Nephron (organoid): ENCODE data around the gene ACSL1.
A peak's percentile ranks its signal among the peaks of the same experiment; 100 is the strongest.

Experiments used
- H3K27ac Mint-ChIP-seq, 3 experiments: 2 replicates each; pipeline ENCODE4 v1.8.0; 2020; ENCODE audit warnings: mixed read lengths in 3 of 3, mild to moderate bottlenecking in 2 of 3, moderate library complexity in 1 of 3
- H3K27me3 Mint-ChIP-seq: 2 replicates; pipeline ENCODE4 v1.8.0; 2021; ENCODE audit warnings: low read depth, mild to moderate bottlenecking, moderate library complexity, mixed read lengths
- H3K36me3 Mint-ChIP-seq: 2 replicates; pipeline ENCODE4 v1.8.0; 2020; ENCODE audit warnings: low read depth, mixed read lengths
- H3K4me1 Mint-ChIP-seq: 2 replicates; pipeline ENCODE4 v1.8.0; 2020; ENCODE audit warnings: mixed read lengths
- H3K4me3 Mint-ChIP-seq, 3 experiments: 2 replicates each; pipeline ENCODE4 v1.8.0; 2020; ENCODE audit warnings: mild to moderate bottlenecking in 3 of 3, mixed read lengths in 3 of 3, moderate library complexity in 2 of 3
- H3K9me3 Mint-ChIP-seq: 2 replicates; pipeline ENCODE4 v1.8.0; 2020; ENCODE audit warnings: mixed read lengths
- TF ChIP-seq, protein P1 (sequence below), 3 experiments: fragments of 200-600 bp; sonication (generic); IDR thresholded peaks; one replicate each; pipeline ENCODE4 v1.5.0; 2021; ENCODE audit warnings: antibody characterized with exemption in 3 of 3; ENCODE audit not compliant: unreplicated experiment in 3 of 3

ACSL1 gene

DNA sequence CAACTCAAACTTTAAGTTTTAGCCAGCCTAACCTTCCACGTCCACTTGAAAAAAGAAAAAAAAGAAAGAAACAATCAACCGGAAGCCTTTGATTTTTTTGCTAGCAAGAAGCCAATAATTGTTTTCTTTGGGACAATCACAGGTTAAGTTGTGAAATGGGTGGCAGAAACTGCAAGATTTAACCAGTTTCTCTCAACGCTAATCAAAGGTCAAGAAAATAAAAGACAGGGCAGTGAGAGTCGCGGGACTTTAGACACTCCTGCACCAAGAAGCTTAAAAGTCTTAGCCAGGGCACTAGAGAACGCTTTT is 1.0 kb downstream of the ACSL1 start:
- TF ChIP-seq, protein P1, sequence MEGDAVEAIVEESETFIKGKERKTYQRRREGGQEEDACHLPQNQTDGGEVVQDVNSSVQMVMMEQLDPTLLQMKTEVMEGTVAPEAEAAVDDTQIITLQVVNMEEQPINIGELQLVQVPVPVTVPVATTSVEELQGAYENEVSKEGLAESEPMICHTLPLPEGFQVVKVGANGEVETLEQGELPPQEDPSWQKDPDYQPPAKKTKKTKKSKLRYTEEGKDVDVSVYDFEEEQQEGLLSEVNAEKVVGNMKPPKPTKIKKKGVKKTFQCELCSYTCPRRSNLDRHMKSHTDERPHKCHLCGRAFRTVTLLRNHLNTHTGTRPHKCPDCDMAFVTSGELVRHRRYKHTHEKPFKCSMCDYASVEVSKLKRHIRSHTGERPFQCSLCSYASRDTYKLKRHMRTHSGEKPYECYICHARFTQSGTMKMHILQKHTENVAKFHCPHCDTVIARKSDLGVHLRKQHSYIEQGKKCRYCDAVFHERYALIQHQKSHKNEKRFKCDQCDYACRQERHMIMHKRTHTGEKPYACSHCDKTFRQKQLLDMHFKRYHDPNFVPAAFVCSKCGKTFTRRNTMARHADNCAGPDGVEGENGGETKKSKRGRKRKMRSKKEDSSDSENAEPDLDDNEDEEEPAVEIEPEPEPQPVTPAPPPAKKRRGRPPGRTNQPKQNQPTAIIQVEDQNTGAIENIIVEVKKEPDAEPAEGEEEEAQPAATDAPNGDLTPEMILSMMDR (IDR thresholded peaks at IDR 0.05; ENCODE audit: unreplicated experiment in 3 of 3) = no peak
- Mint-ChIP-seq H3K4me3 (peak overlapping the region; percentile 80 to 94 (median 93)), H3K27me3 (peaks cover 72% of the 10 kb centered on the region), H3K36me3 (no peaks in the 10 kb centered on the region), H3K9me3 (no peaks in the 10 kb centered on the region), H3K27ac (peak overlapping the region in 1 of 3 experiments; percentile 68), H3K4me1 (peaks cover 26% of the 10 kb centered on the region)

DNA sequence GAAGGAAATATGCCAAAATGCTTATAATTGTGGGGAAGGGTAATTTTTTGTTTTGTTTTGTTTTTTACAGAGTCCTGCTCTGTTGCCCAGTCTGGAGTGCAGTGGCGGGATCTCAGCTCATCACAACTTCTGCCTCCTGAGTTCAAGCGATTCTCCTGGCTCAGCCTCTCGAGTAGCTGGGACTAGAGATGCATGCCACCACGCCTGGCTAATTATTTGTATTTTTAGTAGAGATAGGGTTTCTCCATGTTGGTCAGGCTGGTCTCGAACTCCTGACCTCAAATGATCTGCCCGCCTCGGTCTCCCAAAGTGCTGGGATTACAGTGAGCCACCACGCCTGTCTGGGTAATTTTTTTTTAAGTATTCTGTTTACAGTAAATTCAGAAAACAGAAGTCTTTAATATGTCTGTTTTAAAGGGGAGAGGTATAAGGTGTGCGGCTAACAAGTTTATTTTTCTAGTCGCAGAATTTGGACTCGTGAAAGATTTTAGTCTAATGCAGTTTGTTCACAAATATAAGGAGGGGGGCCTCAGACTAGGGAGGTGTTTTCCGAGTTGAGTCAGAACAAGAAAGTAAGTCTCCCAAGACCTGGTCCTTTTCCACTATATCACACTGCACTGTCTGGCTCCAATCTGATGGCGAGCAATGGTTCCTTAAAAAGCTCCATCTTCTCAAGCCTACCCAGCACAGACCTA is 1.5 kb downstream of the ACSL1 start:
- H3K4me3 Mint-ChIP-seq = peak overlapping the region; percentile 80 to 94 (median 93)
- peaks cover 67% of the 10 kb centered on the region for H3K27me3 Mint-ChIP-seq
- peak overlapping the region in 1 of 3 experiments; percentile 68 for H3K27ac Mint-ChIP-seq
- H3K36me3 Mint-ChIP-seq = no peaks in the 10 kb centered on the region
- TF ChIP-seq, protein P1 (IDR thresholded peaks at IDR 0.05; ENCODE audit: unreplicated experiment in 3 of 3) = no peak
- H3K4me1 Mint-ChIP-seq = peaks cover 26% of the 10 kb centered on the region
- H3K9me3 Mint-ChIP-seq = no peaks in the 10 kb centered on the region

DNA sequence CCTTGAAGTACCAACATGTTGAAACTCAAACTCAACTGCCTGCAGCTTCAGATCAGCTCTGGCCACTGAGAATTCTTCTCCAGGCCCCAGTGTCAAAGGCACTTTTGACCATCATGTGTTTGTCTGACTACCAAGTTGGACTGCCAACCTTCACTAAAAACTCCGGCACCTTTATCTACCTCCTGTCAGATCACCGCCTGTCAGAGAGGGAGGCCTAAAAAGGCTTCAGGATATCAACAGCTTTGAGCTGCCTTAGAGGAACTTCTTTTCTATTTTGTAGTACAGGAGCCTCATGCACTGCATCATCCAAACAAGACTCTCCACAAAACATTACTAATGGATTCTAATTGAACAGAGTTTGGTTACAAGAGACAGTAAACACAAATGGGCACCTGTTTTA is 2.8 kb downstream of the ACSL1 start:
- no peaks in the 10 kb centered on the region for H3K36me3 Mint-ChIP-seq
- TF ChIP-seq, protein P1 (IDR thresholded peaks at IDR 0.05; ENCODE audit: unreplicated experiment in 3 of 3) = no peak

DNA sequence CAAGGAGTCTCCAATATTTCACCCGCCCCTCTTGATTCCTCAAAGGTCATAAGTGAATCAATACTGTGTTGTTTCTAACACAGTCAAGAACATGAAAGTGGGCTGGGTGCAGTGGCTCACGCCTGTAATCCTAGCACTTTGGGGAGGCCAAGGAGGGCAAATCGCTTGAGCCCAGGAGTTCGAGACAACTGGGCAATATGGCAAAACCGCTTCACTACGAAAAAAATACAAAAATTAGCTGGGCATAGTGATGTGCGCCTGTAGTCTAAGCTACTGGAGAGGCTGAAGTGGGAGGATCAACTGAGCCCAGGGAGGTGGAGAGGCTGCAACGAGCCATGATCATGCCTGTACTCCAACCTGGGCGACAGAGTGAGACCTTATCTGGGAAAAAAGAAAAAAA is 3.4 kb downstream of the ACSL1 start:
- Mint-ChIP-seq H3K36me3 (no peaks in the 10 kb centered on the region), H3K4me1 (peaks cover 35% of the 10 kb centered on the region), H3K27me3 (peaks cover 57% of the 10 kb centered on the region), H3K4me3 (peak overlapping the region in 1 of 3 experiments; percentile 52), H3K9me3 (no peaks in the 10 kb centered on the region), H3K27ac (no peak overlapping the region)
- TF ChIP-seq, protein P1 (IDR thresholded peaks at IDR 0.05; ENCODE audit: unreplicated experiment in 3 of 3) = no peak

More for the DNA sequence above, 2.8 kb downstream of the ACSL1 start:
- no peaks in the 10 kb centered on the region for H3K9me3 Mint-ChIP-seq
- peak overlapping the region in 2 of 3 experiments; percentile 93 to 94 for H3K4me3 Mint-ChIP-seq
- no peak overlapping the region for H3K27ac Mint-ChIP-seq
- H3K27me3 Mint-ChIP-seq = peaks cover 64% of the 10 kb centered on the region
- H3K4me1 Mint-ChIP-seq = peaks cover 33% of the 10 kb centered on the region

DNA sequence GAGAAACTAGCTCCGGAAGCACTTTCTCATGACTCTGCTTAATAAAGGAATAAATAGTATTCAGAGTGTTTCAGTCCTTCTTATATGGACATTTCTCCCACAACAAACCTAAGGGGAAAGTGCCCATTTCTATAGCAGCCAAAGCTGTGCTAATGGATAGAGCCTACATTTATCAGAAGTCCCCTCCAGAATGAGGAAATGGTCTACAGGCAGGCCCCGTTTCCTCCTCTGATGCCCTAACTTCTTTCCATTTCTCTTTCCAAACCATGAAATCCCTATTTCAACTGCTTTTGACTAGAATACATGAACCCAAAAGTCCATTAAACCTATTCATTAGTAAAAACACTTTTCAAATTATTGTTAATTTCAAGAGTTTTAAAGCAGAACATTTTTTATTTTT is 4.5 kb downstream of the ACSL1 start:
- H3K36me3 Mint-ChIP-seq = no peaks in the 10 kb centered on the region
- H3K27me3 Mint-ChIP-seq = peaks cover 46% of the 10 kb centered on the region
- H3K4me1 Mint-ChIP-seq = peaks cover 41% of the 10 kb centered on the region
- H3K9me3 Mint-ChIP-seq = no peaks in the 10 kb centered on the region
- no peak overlapping the region for H3K27ac Mint-ChIP-seq
- H3K4me3 Mint-ChIP-seq = no peak overlapping the region
- TF ChIP-seq, protein P1 (IDR thresholded peaks at IDR 0.05; ENCODE audit: unreplicated experiment in 3 of 3) = no peak

DNA sequence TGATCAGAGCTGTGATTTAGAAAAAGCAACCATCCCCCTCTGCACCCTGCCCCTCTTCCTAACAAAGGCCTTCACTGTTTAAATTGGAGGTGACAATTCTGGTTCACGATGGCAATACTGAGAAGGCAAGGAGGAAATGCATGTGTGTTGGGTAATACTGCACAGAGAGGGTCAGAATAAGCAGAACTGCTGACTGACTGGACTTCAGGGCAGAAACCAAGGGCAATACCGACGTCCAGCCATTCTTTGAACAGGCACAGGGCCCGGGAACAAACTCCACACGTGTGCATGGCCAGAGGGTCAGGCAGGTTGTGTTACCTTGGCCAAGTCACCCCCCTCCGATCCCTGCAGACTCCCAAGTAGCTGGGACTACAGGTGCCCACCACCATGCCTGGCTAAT is 6.0 kb downstream of the ACSL1 start:
- TF ChIP-seq, protein P1 (IDR thresholded peaks at IDR 0.05; ENCODE audit: unreplicated experiment in 3 of 3) = no peak
- Mint-ChIP-seq H3K27me3 (peaks cover 40% of the 10 kb centered on the region), H3K9me3 (no peaks in the 10 kb centered on the region), H3K27ac (no peak overlapping the region), H3K4me3 (no peak overlapping the region), H3K36me3 (no peaks in the 10 kb centered on the region), H3K4me1 (peaks cover 46% of the 10 kb centered on the region)
